Kidney (tissue), 14 donors: ENCODE data around the gene SPATS2L. TPM values are rescaled to one million over a fixed set of nuclear protein-coding genes. Genes with fewer than 3 reads are reported as not detected.

Experiments used
- DNase-seq, 5 donors: peaks; one replicate each; pipeline ENCODE4 v3.0.0-alpha.2; 2013 to 2020
- FAIRE-seq: peaks from 2 replicates; lab custom pipeline; 2012; peaks lifted over from hg19 to GRCh38; lab: Jason Lieb, UNC
- H3K27ac ChIP-seq, 2 donors: one replicate each; pipeline ENCODE4 v1.7.0; 2013; ENCODE audit warnings: low read depth in 2 of 2, low read length in 2 of 2, inconsistent platforms in 1 of 2
- H3K27me3 ChIP-seq: one replicate; pipeline ENCODE4 v1.7.1; 2013; ENCODE audit warnings: low read length, inconsistent platforms; ENCODE audit not compliant: control insufficient read depth, insufficient read depth
- H3K36me3 ChIP-seq, 3 donors: one replicate each; pipeline versions ENCODE4 v1.7.0 to v1.7.1; 2013; ENCODE audit warnings: low read length in 3 of 3, control low read depth in 1 of 3, inconsistent platforms in 1 of 3; ENCODE audit not compliant: insufficient read depth in 3 of 3, control insufficient read depth in 2 of 3
- H3K4me1 ChIP-seq, 3 donors: one replicate each; pipeline versions ENCODE4 v1.7.0 to v1.7.1; 2013; ENCODE audit warnings: low read length in 3 of 3, inconsistent platforms in 1 of 3, low read depth in 1 of 3; ENCODE audit not compliant: control insufficient read depth in 2 of 3, insufficient read depth in 2 of 3
- H3K4me3 ChIP-seq, 3 donors: one replicate each; pipeline versions ENCODE4 v1.7.0 to v1.8.1; 2013; ENCODE audit warnings: low read length in 3 of 3, control low read depth in 1 of 3, inconsistent platforms in 1 of 3
- H3K9ac ChIP-seq, 3 donors: one replicate each; pipeline versions ENCODE4 v1.7.0 to v1.7.1; 2013; ENCODE audit warnings: low read length in 3 of 3, control low read depth in 1 of 3, inconsistent platforms in 1 of 3
- H3K9me3 ChIP-seq, 3 donors: one replicate each; pipeline versions ENCODE4 v1.7.0 to v1.7.1; 2013; ENCODE audit warnings: low read length in 3 of 3, control low read depth in 1 of 3, inconsistent platforms in 1 of 3; ENCODE audit not compliant: control insufficient read depth in 2 of 3, insufficient read depth in 1 of 3
- intact Hi-C: fragments of 100-400 bp; cut with DNase I; formaldehyde crosslinking; loops from one replicate; pipeline ENCODE4 v1.11.1; 2022
- polyA plus RNA-seq: library from polyadenylated mRNA; stranded (reverse); fragments of 350-450 nt; fragmentation: Illumina TruSeq; extraction: RNeasy Lipid Tissue Mini Kit (QIAGEN cat#74804); gene quantifications from one replicate; pipeline ENCODE4 v1.2.3, GENCODE V29; 2014; ENCODE audit warnings: low read depth, low replicate concordance; ENCODE audit not compliant: insufficient read depth
- total RNA-seq: library from RNA; stranded (reverse); fragmentation: NEBNext Ultra II Directional; extraction: Animal tissue kit (Norgen Biotek cat#: 25700); gene quantifications from one replicate; pipeline ENCODE4 v1.2.1, GENCODE V29; 2021
- TF ChIP-seq, protein P1 (sequence below): IDR thresholded peaks from 3 replicates; pipeline ENCODE4 v1.5.1; 2012; ENCODE audit warnings: mild to moderate bottlenecking, moderate library complexity, borderline replicate concordance; ENCODE audit not compliant: insufficient read depth; ENCODE audit errors: extremely low read depth
- donor health status: control.
- donor health status: control.
- donor health status: control.
- donor health status: control.
- donor health status: control.
- donor health status: DM: yes; HTN: yes; CAD: no.
- donor health status: Normal renal cell carcinoma (clear cell type).

The SPATS2L gene
- total and polyA plus RNA-seq, 2 donors from 2014 or later: 86.1 to 166 TPM

DNA sequence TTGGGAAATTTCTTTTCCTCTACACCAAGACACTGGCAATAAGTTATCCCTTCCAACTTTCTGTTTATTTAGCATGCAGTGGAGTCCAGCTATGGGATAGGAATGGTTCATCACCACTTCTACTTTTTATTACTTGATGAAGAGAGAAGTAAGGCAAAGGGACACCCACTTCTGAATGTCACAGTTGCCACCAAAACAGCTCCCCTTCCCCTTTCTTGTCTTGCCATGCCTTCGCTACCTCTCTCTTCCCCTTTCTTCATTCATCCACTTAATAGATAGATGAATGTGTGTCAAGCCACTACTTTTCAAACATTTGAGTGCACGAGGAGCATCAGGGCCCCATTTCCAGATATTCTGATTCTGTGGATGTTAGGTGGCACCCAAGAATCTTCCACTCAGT is 143.8 kb downstream of the SPATS2L start:
- no peaks in the 10 kb centered on the region for H3K27me3 ChIP-seq
- TF ChIP-seq, protein P1, sequence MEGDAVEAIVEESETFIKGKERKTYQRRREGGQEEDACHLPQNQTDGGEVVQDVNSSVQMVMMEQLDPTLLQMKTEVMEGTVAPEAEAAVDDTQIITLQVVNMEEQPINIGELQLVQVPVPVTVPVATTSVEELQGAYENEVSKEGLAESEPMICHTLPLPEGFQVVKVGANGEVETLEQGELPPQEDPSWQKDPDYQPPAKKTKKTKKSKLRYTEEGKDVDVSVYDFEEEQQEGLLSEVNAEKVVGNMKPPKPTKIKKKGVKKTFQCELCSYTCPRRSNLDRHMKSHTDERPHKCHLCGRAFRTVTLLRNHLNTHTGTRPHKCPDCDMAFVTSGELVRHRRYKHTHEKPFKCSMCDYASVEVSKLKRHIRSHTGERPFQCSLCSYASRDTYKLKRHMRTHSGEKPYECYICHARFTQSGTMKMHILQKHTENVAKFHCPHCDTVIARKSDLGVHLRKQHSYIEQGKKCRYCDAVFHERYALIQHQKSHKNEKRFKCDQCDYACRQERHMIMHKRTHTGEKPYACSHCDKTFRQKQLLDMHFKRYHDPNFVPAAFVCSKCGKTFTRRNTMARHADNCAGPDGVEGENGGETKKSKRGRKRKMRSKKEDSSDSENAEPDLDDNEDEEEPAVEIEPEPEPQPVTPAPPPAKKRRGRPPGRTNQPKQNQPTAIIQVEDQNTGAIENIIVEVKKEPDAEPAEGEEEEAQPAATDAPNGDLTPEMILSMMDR: no peak
- H3K9me3 ChIP-seq: no peaks in the 10 kb centered on the region
- H3K27ac ChIP-seq: no peak overlapping the region
- peaks cover 0 to 3% (median 2%) of the 10 kb centered on the region in 3 donors for H3K4me1 ChIP-seq
- H3K9ac ChIP-seq: no peak overlapping the region
- DNase-seq: no peak
- intact Hi-C loops: no loop called here
- no peak overlapping the region for H3K4me3 ChIP-seq
- FAIRE-seq: no peak
- H3K36me3 ChIP-seq: peaks cover 0 to 3% (median 2%) of the 10 kb centered on the region in 3 donors

DNA sequence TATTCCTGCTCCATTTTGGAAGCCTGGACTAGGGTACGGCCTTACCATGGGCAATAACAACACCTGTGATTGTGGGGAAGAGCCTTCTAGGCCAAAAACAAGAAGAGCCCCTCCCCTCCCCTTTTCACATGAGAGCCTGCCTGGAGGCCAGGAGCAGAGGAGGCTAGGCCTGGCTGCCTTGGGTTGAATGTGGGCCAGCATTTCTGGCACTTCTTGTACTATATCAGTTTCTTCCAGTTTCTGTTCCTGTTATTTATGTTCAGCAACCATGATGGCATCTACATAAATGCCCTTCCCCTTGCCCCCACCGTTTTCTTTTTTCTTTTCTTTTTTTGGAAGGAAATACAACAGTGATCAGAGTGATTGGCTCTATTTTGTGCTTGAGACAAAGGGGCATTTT is 145.0 kb downstream of the SPATS2L start:
- no peak overlapping the region for H3K27ac ChIP-seq
- no peaks in the 10 kb centered on the region for H3K9me3 ChIP-seq
- FAIRE-seq (no peak), DNase-seq (no peak)
- H3K9ac ChIP-seq: no peak overlapping the region
- no peak overlapping the region for H3K4me3 ChIP-seq
- peaks cover 0 to 3% (median 2%) of the 10 kb centered on the region in 3 donors for H3K36me3 ChIP-seq
- H3K27me3 ChIP-seq: no peaks in the 10 kb centered on the region
- intact Hi-C loops: no loop called here
- peaks cover 0 to 6% (median 5%) of the 10 kb centered on the region in 3 donors for H3K4me1 ChIP-seq
- TF ChIP-seq, protein P1: no peak

DNA sequence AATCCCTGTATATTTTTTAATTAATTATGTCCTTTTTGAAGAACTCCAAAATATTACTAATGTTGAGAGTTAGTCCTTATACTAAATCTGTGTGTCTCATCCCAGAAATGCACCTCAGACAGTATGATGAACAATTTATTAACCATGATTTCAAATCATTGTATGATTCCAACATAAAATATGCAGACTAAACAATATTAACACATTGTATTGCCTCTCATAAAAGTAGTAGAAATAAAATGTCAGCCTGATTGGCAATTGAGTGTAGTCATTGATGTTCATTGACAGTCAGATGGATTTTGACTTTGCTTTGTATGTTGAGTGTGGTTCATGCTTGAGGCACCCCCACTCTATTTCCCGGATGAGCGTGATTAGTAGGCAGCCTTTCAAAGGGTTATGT is 145.9 kb downstream of the SPATS2L start:
- peaks cover 0 to 6% (median 5%) of the 10 kb centered on the region in 3 donors for H3K4me1 ChIP-seq
- FAIRE-seq (no peak), DNase-seq (no peak)
- H3K4me3 ChIP-seq: no peak overlapping the region
- H3K9ac ChIP-seq: no peak overlapping the region
- no peaks in the 10 kb centered on the region for H3K9me3 ChIP-seq
- H3K36me3 ChIP-seq: peaks cover 0 to 2% (median 0%) of the 10 kb centered on the region in 3 donors
- TF ChIP-seq, protein P1: no peak
- no peak overlapping the region for H3K27ac ChIP-seq
- no peaks in the 10 kb centered on the region for H3K27me3 ChIP-seq
- intact Hi-C loops: no loop called here
